Upper lobe of left lung (tissue), 4 donors: ENCODE measurements around the gene HPN.

ENCODE experiments used
- CTCF ChIP-seq, 6 experiments: fragments of 450-650 bp in 4 of 6; fragments of 200-600 bp in 2 of 6; sonication (generic) in 2 of 6; IDR thresholded peaks; one replicate each; pipeline ENCODE4 v1.5.1; 2016 to 2019; ENCODE audit warnings: antibody characterized with exemption in 6 of 6
- POLR2A ChIP-seq, 4 donors: fragments of 450-650 bp; IDR thresholded peaks; one replicate each; pipeline ENCODE4 v1.5.1; 2016 to 2017; ENCODE audit warnings: antibody characterized with exemption in 4 of 4, mild to moderate bottlenecking in 2 of 4

GRCh38 chr19:35105047-35105410 is 63.5 kb downstream of the HPN start:
- TF ChIP-seq POLR2A (IDR thresholded peaks at IDR 0.05) (no peak), CTCF (IDR thresholded peaks at IDR 0.05) (no peak)
